Parathyroid adenoma (tissue), 2 donors: ENCODE results near the gene PEMT.

ENCODE experiments used
- H2AFZ ChIP-seq: fragments of 300-600 bp; sonication (generic); one replicate; pipeline ENCODE4 v1.7.0; 2017; ENCODE audit warnings: antibody characterized with exemption, mild to moderate bottlenecking
- H3K27ac ChIP-seq: fragments of 300-600 bp; sonication (generic); one replicate; pipeline ENCODE4 v1.7.0; 2017
- H3K27me3 ChIP-seq: fragments of 300-600 bp; sonication (generic); one replicate; pipeline ENCODE4 v1.7.0; 2017; ENCODE audit warnings: low read length; ENCODE audit not compliant: control insufficient read depth, insufficient read depth
- H3K36me3 ChIP-seq: fragments of 300-600 bp; sonication (generic); one replicate; pipeline ENCODE4 v1.7.0; 2017; ENCODE audit warnings: low read length; ENCODE audit not compliant: control insufficient read depth, insufficient read depth
- H3K4me1 ChIP-seq: fragments of 300-600 bp; sonication (generic); one replicate; pipeline ENCODE4 v1.7.0; 2017; ENCODE audit warnings: control low read depth
- H3K4me2 ChIP-seq: fragments of 300-600 bp; sonication (generic); one replicate; pipeline ENCODE4 v1.7.0; 2017; ENCODE audit warnings: low read length
- H3K4me3 ChIP-seq: fragments of 300-600 bp; sonication (generic); one replicate; pipeline ENCODE4 v1.7.0; 2017; ENCODE audit warnings: low read depth, low read length
- H3K79me2 ChIP-seq: fragments of 300-600 bp; sonication (generic); one replicate; pipeline ENCODE4 v1.7.0; 2017; ENCODE audit warnings: control low read depth
- H3K9ac ChIP-seq: fragments of 300-600 bp; sonication (generic); one replicate; pipeline ENCODE4 v1.7.0; 2017; ENCODE audit warnings: mild to moderate bottlenecking
- H3K9me3 ChIP-seq: fragments of 300-600 bp; sonication (generic); one replicate; pipeline ENCODE4 v1.7.0; 2017; ENCODE audit warnings: low read length; ENCODE audit not compliant: control insufficient read depth
- CTCF ChIP-seq: fragments of 300-600 bp; sonication (generic); IDR thresholded peaks from one replicate; pipeline ENCODE4 v1.7.0; 2017; ENCODE audit warnings: antibody characterized with exemption, mild to moderate bottlenecking
- donor health status: primary hyperparathyroidism.

The PEMT gene

GRCh38 chr17:17561408-17562145, 29.9 kb downstream of the PEMT start:
- TF ChIP-seq CTCF = no peak
- H3K79me2 ChIP-seq = peaks cover 2% of the 10 kb centered on the region
- peak overlapping the region; percentile 82 for H3K27ac ChIP-seq
- H3K4me3 ChIP-seq = no peak overlapping the region
- peak overlapping the region; percentile 78 for H2AFZ ChIP-seq
- H3K27me3 ChIP-seq = no peaks in the 10 kb centered on the region
- H3K36me3 ChIP-seq = no peaks in the 10 kb centered on the region
- H3K4me2 ChIP-seq = no peak overlapping the region
- H3K9me3 ChIP-seq = no peaks in the 10 kb centered on the region
- H3K9ac ChIP-seq = no peak overlapping the region
- peaks cover 9% of the 10 kb centered on the region for H3K4me1 ChIP-seq

- Histone ChIP-seq H3K4me2 (no peak overlapping the region), H3K27me3 (no peaks in the 10 kb centered on the region), H3K4me1 (peaks cover 9% of the 10 kb centered on the region), H3K9ac (no peak overlapping the region), H3K36me3 (no peaks in the 10 kb centered on the region), H3K79me2 (peaks cover 2% of the 10 kb centered on the region), H3K27ac (peak overlapping the region; percentile 82), H2AFZ (peak overlapping the region; percentile 78), H3K9me3 (no peaks in the 10 kb centered on the region), H3K4me3 (no peak overlapping the region)
- TF ChIP-seq CTCF = no peak
Measured at GRCh38 chr17:17560975-17561374, 30.5 kb downstream of the PEMT start.

GRCh38 chr17:17560167-17560566, 31.3 kb downstream of the PEMT start:
- no peaks in the 10 kb centered on the region for H3K36me3 ChIP-seq
- H3K9me3 ChIP-seq = no peaks in the 10 kb centered on the region
- no peak for TF ChIP-seq CTCF
- no peak overlapping the region for H3K9ac ChIP-seq
- H3K79me2 ChIP-seq = peaks cover 2% of the 10 kb centered on the region
- no peak overlapping the region for H3K4me2 ChIP-seq
- H3K4me1 ChIP-seq = peaks cover 9% of the 10 kb centered on the region
- H3K27me3 ChIP-seq = no peaks in the 10 kb centered on the region
- no peak overlapping the region for H3K4me3 ChIP-seq
- no peak overlapping the region for H3K27ac ChIP-seq
- no peak overlapping the region for H2AFZ ChIP-seq

- no peak overlapping the region for H3K4me3 ChIP-seq
- H3K79me2 ChIP-seq = peaks cover 1% of the 10 kb centered on the region
- no peaks in the 10 kb centered on the region for H3K36me3 ChIP-seq
- no peak overlapping the region for H3K9ac ChIP-seq
- no peaks in the 10 kb centered on the region for H3K9me3 ChIP-seq
- H3K27ac ChIP-seq = no peak overlapping the region
- H3K4me1 ChIP-seq = peaks cover 9% of the 10 kb centered on the region
- H2AFZ ChIP-seq = no peak overlapping the region
- H3K27me3 ChIP-seq = no peaks in the 10 kb centered on the region
- no peak overlapping the region for H3K4me2 ChIP-seq
- no peak for TF ChIP-seq CTCF
Measured at GRCh38 chr17:17559164-17559563, 32.3 kb downstream of the PEMT start.

- Histone ChIP-seq H3K36me3 (no peaks in the 10 kb centered on the region), H3K27ac (no peak overlapping the region), H3K4me3 (no peak overlapping the region), H3K27me3 (no peaks in the 10 kb centered on the region), H3K79me2 (no peaks in the 10 kb centered on the region), H2AFZ (no peak overlapping the region), H3K9me3 (no peaks in the 10 kb centered on the region), H3K4me2 (no peak overlapping the region), H3K9ac (no peak overlapping the region), H3K4me1 (peaks cover 9% of the 10 kb centered on the region)
- no peak for TF ChIP-seq CTCF
Measured at GRCh38 chr17:17558431-17558830, 33.1 kb downstream of the PEMT start.
